H9 (cell line): ENCODE results near the gene LRRC8B. TPM values are rescaled to one million over a fixed set of nuclear protein-coding genes. Genes with fewer than 3 reads are reported as not detected.

Experiments
- DNase-seq: peaks from one replicate; pipeline ENCODE4 v3.0.0-alpha.2; 2017
- H2AFZ ChIP-seq: one replicate; pipeline ENCODE4 v1.6.1; 2013; ENCODE audit warnings: mild to moderate bottlenecking, low read length, control low read depth, moderate library complexity
- H2AK5ac ChIP-seq: 2 replicates; pipeline ENCODE4 v1.6.1; 2013; ENCODE audit warnings: low read length, control low read depth, mixed read lengths; ENCODE audit not compliant: insufficient read length
- H2BK120ac ChIP-seq: one replicate; pipeline ENCODE4 v1.6.1; 2013; ENCODE audit warnings: low read depth, mild to moderate bottlenecking, low read length, control low read depth, inconsistent platforms; ENCODE audit not compliant: poor library complexity, severe bottlenecking
- H2BK12ac ChIP-seq: 2 replicates; pipeline ENCODE4 v1.6.1; 2013; ENCODE audit warnings: low read length, control low read depth, mixed read lengths, low read depth; ENCODE audit not compliant: insufficient read length
- H2BK15ac ChIP-seq: 2 replicates; pipeline ENCODE4 v1.6.1; 2013; ENCODE audit warnings: low read depth, low read length, control low read depth
- H2BK20ac ChIP-seq: one replicate; pipeline ENCODE4 v1.6.1; 2013; ENCODE audit warnings: low read depth, mild to moderate bottlenecking, low read length, control low read depth, inconsistent platforms; ENCODE audit not compliant: poor library complexity, severe bottlenecking
- H2BK5ac ChIP-seq: 2 replicates; pipeline ENCODE4 v1.6.1; 2013; ENCODE audit warnings: low read length, control low read depth, mixed read lengths; ENCODE audit not compliant: insufficient read length
- H3K14ac ChIP-seq: 2 replicates; pipeline ENCODE4 v1.6.1; 2013; ENCODE audit warnings: low read length, control low read depth; ENCODE audit not compliant: insufficient read depth
- H3K18ac ChIP-seq: 2 replicates; pipeline ENCODE4 v1.6.1; 2013; ENCODE audit warnings: low read depth, mild to moderate bottlenecking, mixed read lengths, low read length, control low read depth; ENCODE audit not compliant: insufficient read length
- H3K23ac ChIP-seq: 2 replicates; pipeline ENCODE4 v1.6.1; 2013; ENCODE audit warnings: low read length, control low read depth, mixed read lengths, low read depth; ENCODE audit not compliant: insufficient read length
- H3K23me2 ChIP-seq: 2 replicates; pipeline ENCODE4 v1.6.1; 2013; ENCODE audit warnings: low read depth, mild to moderate bottlenecking, mixed read lengths, low read length, control low read depth; ENCODE audit not compliant: insufficient read length, poor library complexity, severe bottlenecking
- H3K27ac ChIP-seq: 2 replicates; pipeline ENCODE4 v1.5.1; 2013; ENCODE audit warnings: low read length, control low read depth, mixed read lengths, low read depth; ENCODE audit not compliant: insufficient read length
- H3K27me3 ChIP-seq: 2 replicates; pipeline ENCODE4 v1.6.1; 2013; ENCODE audit warnings: low read length, control low read depth, inconsistent platforms; ENCODE audit not compliant: insufficient read depth
- H3K4ac ChIP-seq: 2 replicates; pipeline ENCODE4 v1.6.1; 2013; ENCODE audit warnings: low read depth, mild to moderate bottlenecking, control low read depth, inconsistent platforms, low read length, moderate library complexity
- H3K4me1 ChIP-seq: 2 replicates; pipeline ENCODE4 v1.6.1; 2013; ENCODE audit warnings: low read length, control low read depth, inconsistent platforms; ENCODE audit not compliant: insufficient read depth
- H3K4me2 ChIP-seq: 2 replicates; pipeline ENCODE4 v1.6.1; 2013; ENCODE audit warnings: low read length, control low read depth, mixed read lengths; ENCODE audit not compliant: insufficient read length, insufficient read depth
- H3K56ac ChIP-seq: 2 replicates; pipeline ENCODE4 v1.6.1; 2013; ENCODE audit warnings: low read depth, mild to moderate bottlenecking, mixed read lengths, low read length, control low read depth; ENCODE audit not compliant: insufficient read length
- H3K79me1 ChIP-seq: 2 replicates; pipeline ENCODE4 v1.6.1; 2013; ENCODE audit warnings: low read depth, mild to moderate bottlenecking, moderate library complexity, low read length, control low read depth, inconsistent platforms; ENCODE audit not compliant: insufficient read depth, poor library complexity, severe bottlenecking
- H3K79me2 ChIP-seq: 2 replicates; pipeline ENCODE4 v1.6.1; 2013; ENCODE audit warnings: low read length, control low read depth, inconsistent platforms; ENCODE audit not compliant: insufficient read depth
- H3K9ac ChIP-seq: 2 replicates; pipeline ENCODE4 v1.6.1; 2013; ENCODE audit warnings: low read length, control low read depth, mixed read lengths; ENCODE audit not compliant: insufficient read length; ENCODE audit errors: extremely low read depth
- H3K9me3 ChIP-seq: one replicate; pipeline ENCODE4 v1.6.1; 2013; ENCODE audit warnings: low read depth, low read length, inconsistent platforms; ENCODE audit not compliant: control insufficient read depth
- H3T11ph ChIP-seq: one replicate; pipeline ENCODE4 v1.6.1; 2013; ENCODE audit warnings: mild to moderate bottlenecking, low read length, control low read depth, inconsistent platforms
- H4K20me1 ChIP-seq: one replicate; pipeline ENCODE4 v1.6.1; 2013; ENCODE audit not compliant: control insufficient read depth, insufficient read length, insufficient read depth
- H4K5ac ChIP-seq: 2 replicates; pipeline ENCODE4 v1.6.1; 2013; ENCODE audit warnings: low read depth, mild to moderate bottlenecking, mixed read lengths, low read length, control low read depth; ENCODE audit not compliant: insufficient read length
- H4K8ac ChIP-seq: replicated peaks from 2 replicates; pipeline ENCODE4 v1.6.1; 2013; ENCODE audit warnings: low read length, control low read depth, mixed read lengths, low read depth; ENCODE audit not compliant: insufficient read length
- H4K91ac ChIP-seq: 2 replicates; pipeline ENCODE4 v1.6.1; 2013; ENCODE audit warnings: low read depth, mild to moderate bottlenecking, moderate library complexity, mixed read lengths, low read length, control low read depth; ENCODE audit not compliant: insufficient read length
- H3K27ac Mint-ChIP-seq, 3 experiments: 2 replicates in 2 of 3; 3 replicates in 1 of 3; pipeline ENCODE4 v1.8.0; 2020 to 2021; ENCODE audit warnings: mixed read lengths in 3 of 3, mild to moderate bottlenecking in 1 of 3, moderate library complexity in 1 of 3
- H3K27me3 Mint-ChIP-seq: 2 replicates; pipeline ENCODE4 v1.8.0; 2021; ENCODE audit warnings: low read depth, mild to moderate bottlenecking, moderate library complexity, mixed read lengths
- H3K36me3 Mint-ChIP-seq, 3 experiments: 2 replicates in 2 of 3; 3 replicates in 1 of 3; pipeline ENCODE4 v1.8.0; 2020 to 2021; ENCODE audit warnings: low read depth in 3 of 3, mixed read lengths in 3 of 3; ENCODE audit not compliant: insufficient read depth in 1 of 3
- H3K4me1 Mint-ChIP-seq, 2 experiments: 2 replicates each; pipeline ENCODE4 v1.8.0; 2020; ENCODE audit warnings: mixed read lengths in 2 of 2
- H3K4me3 Mint-ChIP-seq, 2 experiments: 2 replicates in 1 of 2; 3 replicates in 1 of 2; pipeline ENCODE4 v1.8.0; 2020 to 2021; ENCODE audit warnings: mild to moderate bottlenecking in 2 of 2, mixed read lengths in 2 of 2, moderate library complexity in 1 of 2
- H3K9me3 Mint-ChIP-seq, 2 experiments: 2 replicates in 1 of 2; 3 replicates in 1 of 2; pipeline ENCODE4 v1.8.0; 2020; ENCODE audit warnings: mild to moderate bottlenecking in 2 of 2, mixed read lengths in 2 of 2, moderate library complexity in 1 of 2
- WGBS: extraction: QIAGEN DNeasy Blood & Tissue Kit; methylation state at CpG from one replicate; pipeline ENCODE4 v1.1.7; 2013; ENCODE audit warnings: missing lambda C conversion rate, low lambda C conversion rate, mixed read lengths; ENCODE audit not compliant: insufficient read length; ENCODE audit errors: extremely low coverage; 5-methylcytosine and 5-hydroxymethylcytosine counted together
- total RNA-seq: library from RNA; stranded (reverse); gene quantifications from 2 replicates; pipeline ENCODE4 v1.2.1, GENCODE V29; 2021
- TF ChIP-seq, protein P1 (sequence below): fragments of 200-600 bp; sonication (generic); conservative IDR thresholded peaks from 3 replicates; pipeline ENCODE4 v1.8.0; 2021; ENCODE audit warnings: antibody characterized with exemption, mild to moderate bottlenecking

The LRRC8B gene
- total RNA-seq, 1 experiment from 2014 or later, result 33.2 TPM

DNA sequence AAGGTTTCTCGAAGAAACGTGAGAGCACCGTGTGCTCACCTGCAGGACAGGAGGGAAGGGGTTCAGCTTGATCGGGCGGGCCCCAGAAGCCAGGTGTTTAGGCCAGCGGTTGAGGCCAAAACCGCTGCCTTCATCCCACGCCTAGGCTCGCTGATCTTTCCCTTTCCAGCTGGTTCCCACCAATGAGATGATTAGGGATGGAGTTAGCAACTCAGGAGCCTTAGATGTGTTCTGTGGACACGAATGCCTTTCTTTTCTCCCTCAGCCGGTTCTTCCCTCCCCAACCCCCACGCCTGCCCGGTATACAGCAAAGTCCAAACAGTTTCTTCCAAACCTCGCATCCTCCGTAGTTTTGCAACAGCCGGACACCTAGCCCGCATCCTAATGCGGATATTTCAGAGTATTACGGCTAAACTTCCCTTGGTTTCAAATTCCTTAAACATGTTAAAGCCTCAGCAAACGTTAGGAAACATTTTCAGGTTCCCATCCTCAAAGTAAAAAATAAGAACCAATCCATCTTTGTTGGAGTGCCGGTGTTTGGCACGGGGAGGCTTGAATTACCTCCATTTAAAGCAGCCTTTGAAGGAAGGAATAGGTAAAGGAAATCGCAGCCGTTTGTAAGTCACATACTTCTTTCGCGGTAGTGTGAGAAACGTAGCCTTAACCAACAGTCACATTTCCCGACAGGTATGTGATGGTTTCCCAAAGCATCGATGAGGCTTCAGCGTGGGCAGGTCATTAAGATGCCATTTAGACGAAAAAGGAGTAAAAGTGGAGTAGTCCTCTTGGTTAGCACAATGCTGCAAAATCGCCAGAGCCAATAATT is 109.4 kb downstream of the LRRC8B start:
- Mint-ChIP-seq H3K36me3 (no peaks in the 10 kb centered on the region), H3K4me3 (peak overlapping the region; percentile 83 to 88), H3K27me3 (peaks cover 41% of the 10 kb centered on the region), H3K4me1 (peaks cover 17 to 19% of the 10 kb centered on the region in 2 experiments), H3K27ac (peak overlapping the region in 1 of 3 experiments; percentile 57; a peak in 2 of 7 replicates), H3K9me3 (no peaks in the 10 kb centered on the region)
- H3T11ph ChIP-seq, result no peak overlapping the region
- no peak overlapping the region for H2BK120ac ChIP-seq
- no peak overlapping the region for H3K27ac ChIP-seq
- H2BK12ac ChIP-seq, result no peak overlapping the region
- H3K9me3 ChIP-seq, result no peaks in the 10 kb centered on the region
- peak; percentile 30 for DNase-seq
- H2BK20ac ChIP-seq, result no peak overlapping the region
- no CpG with 5 or more reads among the region's 32 CpGs for WGBS
- no peak overlapping the region for H3K56ac ChIP-seq
- no peak overlapping the region for H3K4ac ChIP-seq
- no peak overlapping the region for H3K18ac ChIP-seq
- H2BK5ac ChIP-seq, result no peak overlapping the region
- no peak overlapping the region for H2AFZ ChIP-seq
- H4K5ac ChIP-seq, result no peak overlapping the region
- no peak overlapping the region for H4K8ac ChIP-seq
- H3K23me2 ChIP-seq, result peaks cover 22% of the 10 kb centered on the region
- H3K14ac ChIP-seq, result no peak overlapping the region
- H3K79me1 ChIP-seq, result no peaks in the 10 kb centered on the region
- H4K20me1 ChIP-seq, result no peaks in the 10 kb centered on the region
- H2AK5ac ChIP-seq, result no peak overlapping the region
- no peak overlapping the region for H2BK15ac ChIP-seq
- H4K91ac ChIP-seq, result no peak overlapping the region
- TF ChIP-seq, protein P1, sequence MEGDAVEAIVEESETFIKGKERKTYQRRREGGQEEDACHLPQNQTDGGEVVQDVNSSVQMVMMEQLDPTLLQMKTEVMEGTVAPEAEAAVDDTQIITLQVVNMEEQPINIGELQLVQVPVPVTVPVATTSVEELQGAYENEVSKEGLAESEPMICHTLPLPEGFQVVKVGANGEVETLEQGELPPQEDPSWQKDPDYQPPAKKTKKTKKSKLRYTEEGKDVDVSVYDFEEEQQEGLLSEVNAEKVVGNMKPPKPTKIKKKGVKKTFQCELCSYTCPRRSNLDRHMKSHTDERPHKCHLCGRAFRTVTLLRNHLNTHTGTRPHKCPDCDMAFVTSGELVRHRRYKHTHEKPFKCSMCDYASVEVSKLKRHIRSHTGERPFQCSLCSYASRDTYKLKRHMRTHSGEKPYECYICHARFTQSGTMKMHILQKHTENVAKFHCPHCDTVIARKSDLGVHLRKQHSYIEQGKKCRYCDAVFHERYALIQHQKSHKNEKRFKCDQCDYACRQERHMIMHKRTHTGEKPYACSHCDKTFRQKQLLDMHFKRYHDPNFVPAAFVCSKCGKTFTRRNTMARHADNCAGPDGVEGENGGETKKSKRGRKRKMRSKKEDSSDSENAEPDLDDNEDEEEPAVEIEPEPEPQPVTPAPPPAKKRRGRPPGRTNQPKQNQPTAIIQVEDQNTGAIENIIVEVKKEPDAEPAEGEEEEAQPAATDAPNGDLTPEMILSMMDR, result no peak
- H3K4me1 ChIP-seq, result no peaks in the 10 kb centered on the region
- H3K23ac ChIP-seq, result no peak overlapping the region
- H3K27me3 ChIP-seq, result peaks cover 5% of the 10 kb centered on the region; the same call in 1 of the 2 replicates
- no peak overlapping the region for H3K9ac ChIP-seq
- peak overlapping the region; percentile 82 for H3K4me2 ChIP-seq
- no peaks in the 10 kb centered on the region for H3K79me2 ChIP-seq
